ENCODE data around the gene CCNF. TPM values are rescaled to one million over a fixed set of nuclear protein-coding genes. Genes with fewer than 3 reads are reported as not detected.

Gene CCNF
- total and polyA plus RNA-seq, 9 of the 15 experiments (the other 6 are each of a cell fraction or from before 2014, with no cell fraction given) = 4.1 to 70.1 (median 29.5) TPM

DNA sequence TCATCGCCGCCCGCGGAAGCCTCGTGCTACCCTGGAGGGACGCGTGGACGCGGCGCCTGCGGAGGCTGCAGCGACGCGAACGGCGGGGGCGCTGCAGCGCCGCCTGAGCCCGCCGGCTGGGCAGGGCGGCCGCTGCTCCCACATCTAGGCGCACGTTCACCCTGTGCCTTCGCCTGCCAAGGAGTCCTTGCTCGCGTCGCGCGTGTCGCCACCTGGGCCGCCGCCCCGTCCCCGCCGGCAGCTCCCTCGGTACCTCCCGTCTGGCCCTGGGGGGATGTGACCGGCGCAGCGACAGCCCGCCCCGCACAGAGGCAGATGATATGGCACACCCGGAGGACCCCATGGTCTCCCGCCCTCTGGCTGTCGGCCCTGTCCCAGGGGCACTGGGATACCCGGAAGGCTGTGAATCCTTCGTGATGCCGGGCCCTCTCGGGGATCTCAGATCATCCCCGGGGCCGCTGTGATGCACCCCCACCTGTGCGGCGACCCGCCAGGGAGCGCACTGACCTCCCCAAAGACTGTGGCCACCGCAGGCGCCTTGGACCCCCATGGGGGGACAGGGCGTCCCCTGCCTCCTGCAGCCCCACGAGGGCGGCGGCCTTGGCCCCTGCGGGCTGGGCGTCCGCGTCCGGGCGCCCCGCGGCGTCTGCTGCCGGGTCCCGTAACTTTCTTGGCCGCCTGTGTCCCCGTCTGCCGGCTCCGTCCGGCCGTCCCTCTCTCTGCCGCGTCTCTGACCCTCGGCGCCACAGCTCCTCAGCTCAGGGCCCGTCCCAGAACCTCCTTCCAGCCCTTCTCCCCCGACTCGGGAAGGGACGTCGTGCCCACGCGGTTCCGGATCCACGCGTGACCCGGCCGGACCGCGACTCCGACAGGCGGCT lies 45.0 kb downstream of the CCNF start (continued):
- 0 out of 2 replicates have a peak, but pooled peaks have one; percentile 24 for TF ChIP-seq CEBPG (CRISPR knock-in tag; IDR thresholded peaks at IDR 0.05)
- TF ChIP-seq CEBPG (tag; conservative IDR thresholded peaks at IDR 0.05 in 1 of 2, IDR thresholded peaks at IDR 0.05 in 1 of 2) = no peak
- no peak for TF ChIP-seq SRSF3 (IDR thresholded peaks at IDR 0.05; ENCODE audit: insufficient read depth, low read length)
- TF ChIP-seq ZNF165 (CRISPR knock-in tag; IDR thresholded peaks at IDR 0.05; ENCODE audit: borderline replicate concordance) = 0 out of 2 replicates have a peak, but pooled peaks have one; percentile 30
- no peak for TF ChIP-seq ZKSCAN3 (CRISPR knock-in tag; IDR thresholded peaks at IDR 0.05)
- TF ChIP-seq TARDBP (IDR thresholded peaks at IDR 0.05) = 0 out of 2 replicates have a peak, but pooled peaks have one; percentile 30
- TF ChIP-seq ZNF324 (CRISPR knock-in tag; IDR thresholded peaks at IDR 0.05) = no peak
- 0 out of 2 replicates have a peak, but pooled peaks have one; percentile 9 for TF ChIP-seq HCFC1 (IDR thresholded peaks at IDR 0.05; ENCODE audit: low read depth, low read length)
- TF ChIP-seq U2AF1 (optimal IDR thresholded peaks at IDR 0.05; ENCODE audit: low read depth, low read length) = peak; percentile 53
- TF ChIP-seq ZNF707 (CRISPR knock-in tag; conservative IDR thresholded peaks at IDR 0.05) = no peak
- TF ChIP-seq RB1 (IDR thresholded peaks at IDR 0.05; ENCODE audit: low read depth) = 0 out of 2 replicates have a peak, but pooled peaks have one; percentile 68
- no peak for TF ChIP-seq MCM3 (IDR thresholded peaks at IDR 0.05)
- no peak for TF ChIP-seq EWSR1 (IDR thresholded peaks at IDR 0.05; ENCODE audit: borderline replicate concordance, low read depth, partially characterized antibody)
- peak; percentile 92 for TF ChIP-seq CTCFL (IDR thresholded peaks at IDR 0.05; ENCODE audit: borderline replicate concordance, insufficient read depth, low read depth, low read length, poor library complexity, severe bottlenecking)
- TF ChIP-seq SAFB (IDR thresholded peaks at IDR 0.05; ENCODE audit: borderline replicate concordance, low read depth, low read length) = peak; percentile 93
- TF ChIP-seq ATF4 (CRISPR knock-in tag; IDR thresholded peaks at IDR 0.05) = 0 out of 2 replicates have a peak, but pooled peaks have one; percentile 24
- peak; percentile 75 for TF ChIP-seq RBBP5 (IDR thresholded peaks at IDR 0.05; ENCODE audit: borderline replicate concordance, insufficient read depth, low read length, poor library complexity, severe bottlenecking)

All from K562 (cell line).